Measurements from ENCODE around the gene TEX38. TPM values are rescaled to one million over a fixed set of nuclear protein-coding genes. Genes with fewer than 3 reads are reported as not detected.

The TEX38 gene
- not detected in 2 replicates for total RNA-seq

DNA sequence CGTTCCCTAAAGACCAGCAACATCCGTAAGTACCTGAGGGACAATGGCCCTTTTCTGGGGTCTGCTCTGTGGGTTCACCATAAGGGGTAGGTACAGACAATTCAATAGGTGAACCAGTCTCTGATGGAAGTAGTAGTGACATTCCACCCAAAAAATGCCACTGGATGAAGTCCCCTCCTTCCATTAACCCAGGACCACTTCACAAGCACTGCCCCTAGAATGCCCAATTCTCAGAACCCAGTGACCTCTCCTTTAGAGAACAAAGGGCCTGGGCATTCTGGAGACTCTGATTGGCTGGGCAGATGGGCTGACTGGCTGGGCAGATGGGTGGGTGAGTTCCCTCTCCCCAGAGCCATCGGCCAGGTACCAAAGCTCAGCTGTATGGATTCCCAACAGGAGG is at the start of gene TEX38:
Gene TEX38, plus strand, starts transcription at position 301 of the 400 bp plus-strand sequence. Its CDS starts 81 bp downstream, at position 382.

DNA sequence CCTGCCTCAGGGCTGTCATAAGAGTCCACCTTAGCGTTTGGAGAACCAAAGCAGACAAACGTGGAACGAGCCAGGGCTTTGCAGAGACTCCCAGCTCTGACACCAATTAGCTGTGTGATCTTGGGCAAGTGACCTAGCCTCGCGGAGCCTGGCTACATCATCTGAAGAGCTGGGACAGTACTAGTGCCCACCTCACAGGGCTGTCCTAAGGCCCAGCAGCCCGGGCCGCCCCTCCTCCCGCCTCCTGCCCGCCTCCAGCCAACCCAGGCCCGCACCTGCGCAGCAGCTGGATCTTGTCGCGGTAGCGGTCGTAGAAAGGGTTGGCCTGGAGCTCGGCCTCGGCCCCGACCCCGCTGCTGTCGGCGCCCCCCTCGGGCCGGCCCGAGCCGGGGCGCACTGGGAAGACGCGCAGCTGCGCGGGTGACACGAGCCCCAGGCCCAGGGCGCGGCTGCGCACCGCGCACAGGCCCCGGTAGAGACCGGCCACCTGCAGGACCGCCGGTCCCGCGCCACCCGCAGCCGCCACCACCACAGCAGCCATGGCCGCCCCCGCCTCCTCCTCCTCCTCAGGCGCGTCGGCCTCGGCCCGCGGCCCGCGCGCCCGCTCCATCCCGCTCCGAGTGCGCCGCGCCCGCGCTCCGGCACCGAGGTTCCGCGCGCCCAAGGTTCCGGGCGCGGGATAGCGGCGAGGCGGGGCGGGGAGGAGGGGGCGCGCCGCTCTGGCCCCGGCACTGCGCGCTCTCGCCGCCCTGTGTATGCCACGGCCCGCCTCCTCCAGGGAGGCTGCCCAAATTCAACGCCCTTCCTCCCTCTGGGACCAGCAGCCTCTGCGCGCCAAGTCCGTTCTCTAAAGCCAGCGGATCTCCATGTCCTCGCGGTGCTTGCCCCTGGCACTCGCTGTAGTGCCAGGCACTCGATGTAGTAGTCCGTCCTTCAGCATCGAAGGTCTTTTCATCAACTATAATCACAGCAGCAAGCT is 3.6 kb upstream of the TEX38 start, which contains the start of gene ATPAF1:
Gene ATPAF1, minus strand, starts transcription at position 583 of the 979 bp plus-strand sequence. Its CDS starts 42 bp downstream, at position 541.

DNA sequence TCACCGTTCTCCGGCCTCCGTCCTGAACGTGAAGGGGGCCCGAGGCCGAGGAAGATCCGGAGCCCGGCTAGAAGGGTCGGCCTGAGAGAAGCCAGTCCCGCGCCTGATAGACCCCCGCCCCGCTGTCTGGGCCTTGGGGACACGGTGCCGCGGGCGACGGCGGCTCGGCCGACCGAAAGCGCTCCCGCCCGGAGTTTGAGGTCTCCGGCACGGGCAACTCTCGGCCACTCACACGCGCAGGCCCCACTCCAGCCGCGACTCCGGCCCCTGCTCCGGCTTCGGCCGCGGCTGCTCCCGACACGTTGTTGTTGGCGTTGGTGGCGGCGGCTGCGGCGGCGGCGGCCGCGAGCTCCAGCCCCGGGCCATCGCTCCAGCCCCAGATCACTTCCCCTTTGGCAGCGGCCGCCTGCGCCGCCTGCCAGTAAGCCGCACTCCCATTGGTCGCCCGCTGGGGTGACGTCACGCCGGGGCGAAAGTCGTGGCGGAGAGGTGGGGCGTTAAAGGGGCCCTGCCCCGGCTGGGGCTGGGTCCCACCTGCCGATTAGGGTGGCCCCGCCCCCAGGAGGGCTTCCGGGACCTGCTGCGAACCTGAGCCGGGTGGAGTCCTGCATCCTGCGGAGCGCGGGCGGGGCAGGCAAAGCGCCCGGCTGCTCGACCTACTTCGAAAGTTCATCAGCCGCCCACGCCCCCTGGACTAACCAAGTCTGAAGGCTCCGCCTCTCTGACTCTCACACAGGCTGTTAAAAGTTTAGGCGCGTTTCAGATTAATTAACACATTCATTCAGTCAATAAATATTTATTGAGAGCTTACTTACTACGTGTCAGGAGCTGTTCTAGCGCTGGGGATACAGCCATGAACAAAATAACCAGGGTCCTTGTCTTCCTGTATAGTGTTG is 47.3 kb downstream of the TEX38 start, which contains the start of gene EFCAB14:
Gene EFCAB14, minus strand, starts transcription at position 388 of the 896 bp plus-strand sequence. CDS start 1,027 bp downstream, outside the sequence.

Other genes starting within 250 kb of the TEX38 start
- not detected in 2 replicates for gene DMBX1, start 182.0 kb upstream of the TEX38 start, total RNA-seq
- gene KNCN, start 120.2 kb upstream of the TEX38 start, total RNA-seq = not detected in 2 replicates
- 9.6 and 14.4 TPM in 2 replicates for gene MKNK1, start 67.6 kb upstream of the TEX38 start, total RNA-seq
- 4.4 and 4.8 TPM in 2 replicates for gene MOB3C, start 55.0 kb upstream of the TEX38 start, total RNA-seq
- gene ATPAF1, start 3.5 kb upstream of the TEX38 start, total RNA-seq = 55.0 and 60.1 TPM in 2 replicates
- 28.7 and 30.3 TPM in 2 replicates for gene EFCAB14, start 47.3 kb downstream of the TEX38 start, total RNA-seq
- gene CYP4B1, start 127.2 kb downstream of the TEX38 start, total RNA-seq = not detected in 2 replicates

Data from bronchus fibroblast of lung (primary cell).